Esophagus squamous epithelium (tissue), 5 donors: ENCODE measurements around the gene SSX4B. TPM values are rescaled to one million over a fixed set of nuclear protein-coding genes. Genes with fewer than 3 reads are reported as not detected.
"Not testable (repeated sequence)": the region's sequence is repeated elsewhere in the genome, so short reads cannot be mapped to it uniquely, and the experiment has no call there.

ENCODE experiments used
- DNase-seq: peaks from one replicate; lab custom pipeline; 2025; lab: John Stamatoyannopoulos, UW
- H3K27ac ChIP-seq, 4 donors: fragments of 200-600 bp; sonication (generic); one replicate each; pipeline ENCODE4 v1.5.1; 2016 to 2019; ENCODE audit warnings: mild to moderate bottlenecking in 1 of 4
- H3K27me3 ChIP-seq, 4 donors: fragments of 200-600 bp; sonication (generic); 1 replicate in 3 of 4; 2 replicates in 1 of 4; pipeline versions ENCODE4 v1.5.1 to v1.6.0; 2017 to 2021; ENCODE audit warnings: antibody characterized with exemption in 1 of 4
- H3K36me3 ChIP-seq, 3 donors: fragments of 200-600 bp; sonication (generic); one replicate each; pipeline ENCODE4 v1.5.1; 2016 to 2019
- H3K4me1 ChIP-seq, 3 donors: fragments of 200-600 bp; sonication (generic); one replicate each; pipeline ENCODE4 v1.5.1; 2017 to 2019
- H3K4me3 ChIP-seq, 4 donors: fragments of 200-600 bp; sonication (generic); 1 replicate in 3 of 4; 2 replicates in 1 of 4; pipeline ENCODE4 v1.5.1; 2016 to 2019; ENCODE audit warnings: mild to moderate bottlenecking in 2 of 4, moderate library complexity in 1 of 4
- H3K9me3 ChIP-seq, 3 donors: fragments of 200-600 bp; sonication (generic); one replicate each; pipeline ENCODE4 v1.5.1; 2016 to 2019
- CTCF ChIP-seq, 6 experiments: fragments of 450-650 bp in 4 of 6; fragments of 200-600 bp in 2 of 6; sonication (generic) in 2 of 6; IDR thresholded peaks; one replicate each; pipeline ENCODE4 v1.5.1; 2016 to 2019; ENCODE audit warnings: antibody characterized with exemption in 6 of 6, mild to moderate bottlenecking in 4 of 6, moderate library complexity in 4 of 6
- POLR2A ChIP-seq, 4 donors: fragments of 450-650 bp; IDR thresholded peaks; one replicate each; pipeline ENCODE4 v1.6.1; 2017; ENCODE audit warnings: antibody characterized with exemption in 4 of 4, mild to moderate bottlenecking in 4 of 4, moderate library complexity in 3 of 4
- WGBS, 2 donors: methylation state at CpG; one replicate each; pipeline ENCODE4 v1.1.5; 2018; 5-methylcytosine and 5-hydroxymethylcytosine counted together
- intact Hi-C: fragments of 100-400 bp; cut with DNase I; formaldehyde crosslinking; loops from one replicate; pipeline ENCODE4 v1.15.0; 2022
- total RNA-seq, 4 donors: library from RNA; depleted of rRNA; stranded (reverse); fragments of >200 nt; gene quantifications; one replicate each; pipeline ENCODE4 v1.1.0, GENCODE V29; 2016
- donor health status: DM: yes; HTN: yes; CAD: no.

Gene SSX4B
- total RNA-seq, 4 donors from 2014 or later: not detected

- no peak overlapping the region for H3K27ac ChIP-seq
- WGBS, 2 donors: 77 to 78% methylated on average over 6 of the region's 6 CpGs
- H3K27me3 ChIP-seq: no peaks in the 10 kb centered on the region
- intact Hi-C loops: no loop called here
- H3K36me3 ChIP-seq: no peaks in the 10 kb centered on the region
- TF ChIP-seq POLR2A (IDR thresholded peaks at IDR 0.05) (no peak), CTCF (IDR thresholded peaks at IDR 0.05) (no peak)
- no peaks in the 10 kb centered on the region for H3K4me1 ChIP-seq
- H3K4me3 ChIP-seq: no peak overlapping the region
- no peak for DNase-seq
- H3K9me3 ChIP-seq: no peaks in the 10 kb centered on the region
These were observed 45.0 kb upstream of the SSX4B start for GRCh38 chrX:48456628-48457331.

GRCh38 chrX:48451708-48452107 is 39.9 kb upstream of the SSX4B start:
- Histone ChIP-seq H3K4me3 (no peak overlapping the region), H3K9me3 (no peaks in the 10 kb centered on the region), H3K27me3 (no peaks in the 10 kb centered on the region), H3K4me1 (no peaks in the 10 kb centered on the region), H3K36me3 (no peaks in the 10 kb centered on the region), H3K27ac (no peak overlapping the region)
- no peak for TF ChIP-seq CTCF (IDR thresholded peaks at IDR 0.05)
- no peak for TF ChIP-seq POLR2A (IDR thresholded peaks at IDR 0.05)
- WGBS, 2 donors: 35 to 51% methylated on average over 4 of the region's 4 CpGs
- intact Hi-C loops: no loop called here
- no peak for DNase-seq

DNA sequence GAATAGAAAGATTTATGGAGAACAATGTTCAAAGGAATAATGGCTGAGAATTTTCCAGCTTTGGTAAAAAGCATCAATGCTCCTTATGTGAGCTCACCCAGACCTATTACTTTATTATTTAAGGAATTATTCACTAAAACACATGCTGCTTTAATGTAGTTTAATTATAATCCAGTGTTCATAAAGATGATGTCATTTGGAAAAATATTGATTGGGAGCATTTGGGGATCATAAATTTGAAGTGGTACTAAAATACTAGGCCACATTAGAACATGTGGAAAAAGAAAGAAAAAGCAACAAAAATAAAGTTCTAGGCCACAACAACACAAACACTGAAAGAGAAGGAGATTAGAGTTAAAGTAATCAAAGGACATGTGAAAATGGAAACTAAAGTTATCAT is 38.3 kb upstream of the SSX4B start:
- TF ChIP-seq CTCF (IDR thresholded peaks at IDR 0.05) (no peak), POLR2A (IDR thresholded peaks at IDR 0.05) (no peak)
- H3K36me3 ChIP-seq: no peaks in the 10 kb centered on the region
- DNase-seq: no peak
- H3K4me1 ChIP-seq: no peaks in the 10 kb centered on the region
- H3K9me3 ChIP-seq: no peaks in the 10 kb centered on the region
- intact Hi-C loops: no loop called here
- no peak overlapping the region for H3K27ac ChIP-seq
- H3K4me3 ChIP-seq: no peak overlapping the region
- H3K27me3 ChIP-seq: no peaks in the 10 kb centered on the region

DNA sequence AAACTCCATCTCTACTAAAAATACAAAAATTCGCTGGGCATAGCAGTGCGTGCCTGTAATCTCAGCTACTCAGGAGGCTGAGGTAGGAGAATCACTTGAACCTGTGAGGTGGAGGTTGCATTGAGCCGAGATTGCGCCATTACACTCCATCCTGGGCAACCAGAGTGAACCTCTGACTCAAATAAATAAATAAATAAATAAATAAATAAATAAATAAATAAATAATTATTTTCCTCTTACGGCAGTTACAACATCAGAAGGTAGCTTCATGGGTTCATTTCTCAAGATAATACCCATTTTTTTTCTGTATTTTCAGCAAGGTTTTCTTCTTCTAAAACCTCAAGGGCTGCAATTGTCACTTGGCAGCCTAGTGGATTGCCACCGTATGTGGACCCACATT is 35.4 kb upstream of the SSX4B start:
- DNase-seq, H3K4me3 ChIP-seq, H3K36me3 ChIP-seq, H3K27me3 ChIP-seq, intact Hi-C loops, H3K4me1 ChIP-seq, H3K27ac ChIP-seq, H3K9me3 ChIP-seq: not testable (repeated sequence)
- 87 to 92% methylated on average over 6 of the region's 6 CpGs for WGBS, 2 donors

DNA sequence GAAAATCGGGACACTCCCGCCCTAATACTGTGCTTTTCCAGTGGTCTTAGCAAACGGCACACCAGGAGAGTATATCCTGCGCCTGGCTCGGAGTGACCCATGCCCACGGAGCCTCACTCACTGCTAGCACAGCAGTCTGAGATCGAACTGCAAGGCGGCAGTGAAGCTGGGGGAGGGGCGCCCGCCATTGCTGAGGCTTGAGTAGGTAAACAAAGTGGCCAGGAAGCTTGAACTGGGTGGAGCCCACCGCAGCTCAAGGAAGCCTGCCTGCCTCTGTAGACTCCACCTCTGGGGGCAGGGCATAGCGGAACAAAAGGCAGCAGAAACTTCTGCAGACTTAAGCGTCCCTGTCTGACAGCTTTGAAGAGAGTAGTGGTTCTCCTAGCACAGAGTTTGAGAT is 22.0 kb upstream of the SSX4B start:
- H3K27me3 ChIP-seq, H3K27ac ChIP-seq, H3K36me3 ChIP-seq, DNase-seq, H3K4me1 ChIP-seq, H3K4me3 ChIP-seq, intact Hi-C loops, H3K9me3 ChIP-seq: not testable (repeated sequence)
- 57 to 82% methylated on average over 2 to 3 of the region's 13 CpGs for WGBS, 2 donors

DNA sequence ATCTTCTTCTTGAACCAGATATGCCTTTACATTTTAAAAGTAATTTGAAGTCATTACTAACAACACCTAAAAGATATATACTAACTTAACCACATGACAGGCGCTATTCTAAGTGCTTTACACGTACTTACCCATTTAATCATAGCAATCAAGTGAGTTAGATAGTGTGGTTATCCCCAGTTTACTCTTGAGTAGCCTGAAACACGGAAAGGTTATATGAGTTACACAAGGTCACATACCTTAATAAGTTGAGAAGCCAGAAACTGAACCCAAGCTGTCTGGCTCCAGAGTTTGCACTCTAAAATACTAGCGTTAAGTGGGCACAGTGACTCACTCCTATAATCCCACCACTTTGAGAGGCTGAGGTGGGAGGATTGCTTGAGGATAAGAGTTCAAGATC is 18.4 kb upstream of the SSX4B start:
- H3K27ac ChIP-seq, H3K36me3 ChIP-seq, DNase-seq, H3K27me3 ChIP-seq, intact Hi-C loops, H3K4me3 ChIP-seq, H3K4me1 ChIP-seq, H3K9me3 ChIP-seq: not testable (repeated sequence)
- WGBS, 2 donors: 72 to 86% methylated on average over 2 to 4 of the region's 4 CpGs

GRCh38 chrX:48429606-48430005 is 17.8 kb upstream of the SSX4B start:
- 48 to 57% methylated on average over 5 of the region's 5 CpGs for WGBS, 2 donors
- DNase-seq, H3K27ac ChIP-seq, intact Hi-C loops, H3K4me1 ChIP-seq, H3K36me3 ChIP-seq, H3K9me3 ChIP-seq, H3K27me3 ChIP-seq, H3K4me3 ChIP-seq: not testable (repeated sequence)

- H3K36me3 ChIP-seq, DNase-seq, intact Hi-C loops, H3K27ac ChIP-seq, H3K9me3 ChIP-seq, H3K4me1 ChIP-seq, H3K27me3 ChIP-seq, H3K4me3 ChIP-seq: not testable (repeated sequence)
- WGBS, 2 donors: no CpG with 5 or more reads among the region's 12 CpGs
These were observed 15.4 kb upstream of the SSX4B start for GRCh38 chrX:48427027-48427716.

- H3K27me3 ChIP-seq, H3K36me3 ChIP-seq, H3K9me3 ChIP-seq, intact Hi-C loops, H3K4me1 ChIP-seq, H3K27ac ChIP-seq, DNase-seq, H3K4me3 ChIP-seq: not testable (repeated sequence)
- WGBS, 2 donors: 44% methylated on average over 1 of the region's 1 CpG; no CpG with 5 or more reads in 1 of the 2 donors
These were observed 13.9 kb downstream of the SSX4B start for GRCh38 chrX:48397825-48398224.

DNA sequence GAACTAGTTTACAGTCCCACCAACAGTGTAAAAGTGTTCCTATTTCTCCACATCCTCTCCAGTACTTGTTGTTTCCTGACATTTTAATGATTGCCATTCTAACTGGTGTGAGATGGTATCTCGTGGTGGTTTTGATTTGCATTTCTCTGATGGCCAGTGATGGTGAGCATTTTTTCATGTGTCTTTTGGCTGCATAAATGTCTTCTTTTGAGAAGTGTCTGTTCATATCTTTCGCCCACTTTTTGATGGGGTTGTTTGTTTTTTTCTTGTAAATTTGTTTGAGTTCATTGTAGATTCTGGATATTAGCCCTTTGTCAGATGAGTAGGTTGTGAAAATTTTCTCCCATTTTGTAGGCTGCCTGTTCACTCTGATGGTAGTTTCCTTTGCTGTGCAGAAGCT is 14.8 kb downstream of the SSX4B start:
- H3K4me1 ChIP-seq, H3K27me3 ChIP-seq, H3K4me3 ChIP-seq, DNase-seq, H3K36me3 ChIP-seq, intact Hi-C loops, H3K9me3 ChIP-seq, H3K27ac ChIP-seq: not testable (repeated sequence)
- WGBS, 2 donors: 57 to 96% methylated on average over 2 of the region's 2 CpGs
